Gastrocnemius medialis (tissue), 4 donors: ENCODE data around the gene FUNDC2. TPM values are rescaled to one million over a fixed set of nuclear protein-coding genes. Genes with fewer than 3 reads are reported as not detected.

Experiments used
- ATAC-seq, 2 donors: fragments of 150-250 bp; one replicate each; pipeline ENCODE4 v1.9.1; 2016
- DNase-seq, 2 donors: peaks; one replicate each; pipeline ENCODE4 v3.0.0-alpha.2; 2019
- H3K27ac ChIP-seq, 4 donors: fragments of 200-600 bp; sonication (generic); 1 replicate in 1 of 4; 2 replicates in 3 of 4; pipeline ENCODE4 v1.5.1; 2016 to 2018; ENCODE audit warnings: mild to moderate bottlenecking in 2 of 4, moderate library complexity in 1 of 4
- H3K27me3 ChIP-seq, 3 donors: fragments of 200-600 bp; sonication (generic) in 2 of 3; 1 replicate in 1 of 3; 2 replicates in 2 of 3; pipeline versions ENCODE4 v1.5.1 to v1.6.0; 2016 to 2019; ENCODE audit warnings: mild to moderate bottlenecking in 1 of 3, moderate library complexity in 1 of 3
- H3K36me3 ChIP-seq, 2 donors: fragments of 200-600 bp; sonication (generic) in 1 of 2; one replicate each; pipeline ENCODE4 v1.5.1; 2017 to 2018
- H3K4me1 ChIP-seq, 2 donors: fragments of 200-600 bp; sonication (generic) in 1 of 2; one replicate each; pipeline ENCODE4 v1.5.1; 2016 to 2017; ENCODE audit warnings: mild to moderate bottlenecking in 2 of 2
- H3K4me3 ChIP-seq, 4 donors: fragments of 200-600 bp; sonication (generic) in 3 of 4; 1 replicate in 1 of 4; 2 replicates in 3 of 4; pipeline ENCODE4 v1.5.1; 2016 to 2019; ENCODE audit warnings: mild to moderate bottlenecking in 2 of 4
- H3K9me3 ChIP-seq, 3 donors: fragments of 200-600 bp; sonication (generic) in 2 of 3; 1 replicate in 1 of 3; 2 replicates in 2 of 3; pipeline ENCODE4 v1.5.1; 2016 to 2019
- CTCF ChIP-seq, 5 experiments: fragments of 450-650 bp in 3 of 5; fragments of 200-600 bp in 2 of 5; sonication (generic) in 2 of 5; IDR thresholded peaks in 4 of 5; conservative IDR thresholded peaks in 1 of 5; 1 replicate in 4 of 5; 2 replicates in 1 of 5; pipeline ENCODE4 v1.5.1; 2016 to 2019; ENCODE audit warnings: antibody characterized with exemption in 5 of 5, mild to moderate bottlenecking in 3 of 5, moderate library complexity in 3 of 5
- POLR2A ChIP-seq, 2 donors: fragments of 450-650 bp; IDR thresholded peaks; one replicate each; pipeline ENCODE4 v1.6.1; 2017; ENCODE audit warnings: antibody characterized with exemption in 2 of 2, mild to moderate bottlenecking in 2 of 2, moderate library complexity in 2 of 2
- in situ Hi-C, 4 donors: fragments of 200-750 bp; cut with MboI; loops; one replicate each; pipeline versions ENCODE4 v1.15.0 to v1.8.0; 2017; ENCODE audit warnings: low sequenced_read_pairs in 4 of 4
- intact Hi-C: fragments of 100-400 bp; cut with DNase I; formaldehyde crosslinking; loops from one replicate; pipeline ENCODE4 v1.15.1; 2023; ENCODE audit warnings: low total_unique reads
- total RNA-seq, 4 donors: library from RNA; depleted of rRNA; stranded (reverse); fragments of >200 nt; gene quantifications; one replicate each; pipeline versions ENCODE4 v1.1.0 to v1.2.3, GENCODE V29; 2016

Gene FUNDC2
- total RNA-seq, 4 donors from 2014 or later: 141 to 267 (median 183) TPM

- Histone ChIP-seq H3K4me1 (peaks cover 0 to 3% of the 10 kb centered on the region in 2 donors), H3K27ac (no peak overlapping the region), H3K36me3 (no peaks in the 10 kb centered on the region), H3K4me3 (no peak overlapping the region), H3K9me3 (no peaks in the 10 kb centered on the region), H3K27me3 (no peaks in the 10 kb centered on the region)
- no peak for ATAC-seq
- no peak for DNase-seq
- in situ Hi-C loops: no loop called here
- TF ChIP-seq POLR2A (IDR thresholded peaks at IDR 0.05) (no peak), CTCF (IDR thresholded peaks at IDR 0.05 in 4 of 5, conservative IDR thresholded peaks at IDR 0.05 in 1 of 5) (no peak)
- intact Hi-C loops: no loop called here
Observed at GRCh38 chrX:155035688-155036087, 9.0 kb downstream of the FUNDC2 start.

- Histone ChIP-seq H3K36me3 (no peaks in the 10 kb centered on the region), H3K27me3 (no peaks in the 10 kb centered on the region), H3K4me1 (peaks cover 14 to 29% of the 10 kb centered on the region in 2 donors), H3K27ac (peak overlapping the region; percentile 67 to 78 (median 76)), H3K4me3 (no peak overlapping the region), H3K9me3 (no peaks in the 10 kb centered on the region)
- no peak for DNase-seq
- no peak for TF ChIP-seq CTCF (IDR thresholded peaks at IDR 0.05 in 4 of 5, conservative IDR thresholded peaks at IDR 0.05 in 1 of 5)
- TF ChIP-seq POLR2A (IDR thresholded peaks at IDR 0.05): peak in 1 of 2 donors; percentile 36
- in situ Hi-C loops: no loop called here
- peak; percentile 62 to 68 for ATAC-seq
- intact Hi-C loops: no loop called here
Observed at GRCh38 chrX:155046129-155046810, 19.6 kb downstream of the FUNDC2 start.

GRCh38 chrX:155046811-155047528 is 20.3 kb downstream of the FUNDC2 start:
- Histone ChIP-seq H3K4me1 (peaks cover 13 to 29% of the 10 kb centered on the region in 2 donors), H3K36me3 (no peaks in the 10 kb centered on the region), H3K27me3 (no peaks in the 10 kb centered on the region), H3K27ac (peak overlapping the region; percentile 67 to 78 (median 76)), H3K4me3 (no peak overlapping the region), H3K9me3 (no peaks in the 10 kb centered on the region)
- ATAC-seq: peak; percentile 78 to 84
- intact Hi-C loops (no loop called here), in situ Hi-C loops (no loop called here)
- DNase-seq: no peak
- no peak for TF ChIP-seq POLR2A (IDR thresholded peaks at IDR 0.05)
- no peak for TF ChIP-seq CTCF (IDR thresholded peaks at IDR 0.05 in 4 of 5, conservative IDR thresholded peaks at IDR 0.05 in 1 of 5)

- intact Hi-C loops: loop anchor here (2.0 kb wide), 1 partner anchor 22 kb away; the partner anchor contains the start of gene FUNDC2
- Histone ChIP-seq H3K9me3 (no peaks in the 10 kb centered on the region), H3K4me1 (peaks cover 13 to 24% of the 10 kb centered on the region in 2 donors), H3K27ac (peak overlapping the region; percentile 67 to 78 (median 76)), H3K27me3 (no peaks in the 10 kb centered on the region), H3K36me3 (no peaks in the 10 kb centered on the region), H3K4me3 (no peak overlapping the region)
- ATAC-seq: peak; percentile 30 to 42
- peak in 1 of 2 donors; percentile 50 for DNase-seq
- in situ Hi-C loops: no loop called here
- TF ChIP-seq POLR2A (IDR thresholded peaks at IDR 0.05): no peak
- peak; percentile 22 to 62 (median 41) for TF ChIP-seq CTCF (IDR thresholded peaks at IDR 0.05 in 4 of 5, conservative IDR thresholded peaks at IDR 0.05 in 1 of 5)
Observed at GRCh38 chrX:155048977-155049619, 22.5 kb downstream of the FUNDC2 start.
